TTC549 (cell line): ENCODE data around the gene MARCOL.
"Not testable (repeated sequence)": the region's sequence is repeated elsewhere in the genome, so short reads cannot be mapped to it uniquely, and the experiment has no call there.

ENCODE experiments used
- FAIRE-seq: peaks from 2 replicates; lab custom pipeline; 2012; peaks lifted over from hg19 to GRCh38; lab: Jason Lieb, UNC

Gene MARCOL

DNA sequence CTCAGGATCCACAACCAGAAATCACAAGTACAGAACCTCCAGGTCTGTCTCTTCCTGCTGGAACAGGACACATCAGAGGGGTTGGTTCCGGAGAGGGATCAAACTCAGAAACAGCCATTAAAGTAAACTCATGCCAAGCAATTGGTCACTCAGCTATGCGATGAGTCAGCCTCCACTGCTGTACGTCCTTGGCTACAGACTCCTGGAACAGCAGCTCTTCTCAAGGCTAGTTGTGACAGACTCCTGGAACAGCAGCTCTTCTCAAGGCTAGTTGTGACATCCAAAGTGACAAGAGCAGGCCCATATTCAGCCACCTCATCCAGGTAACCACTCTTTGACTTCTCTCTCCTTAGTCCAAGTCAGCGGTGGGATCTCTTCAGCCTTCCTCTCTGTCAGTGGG, 30.2 kb downstream of the MARCOL start, which contains the start of gene SPINK13:
TSS of gene SPINK13 (plus strand) at position 229 of the 400 bp plus-strand sequence. CDS start 1,279 bp downstream, outside the sequence.
- no peak for FAIRE-seq

DNA sequence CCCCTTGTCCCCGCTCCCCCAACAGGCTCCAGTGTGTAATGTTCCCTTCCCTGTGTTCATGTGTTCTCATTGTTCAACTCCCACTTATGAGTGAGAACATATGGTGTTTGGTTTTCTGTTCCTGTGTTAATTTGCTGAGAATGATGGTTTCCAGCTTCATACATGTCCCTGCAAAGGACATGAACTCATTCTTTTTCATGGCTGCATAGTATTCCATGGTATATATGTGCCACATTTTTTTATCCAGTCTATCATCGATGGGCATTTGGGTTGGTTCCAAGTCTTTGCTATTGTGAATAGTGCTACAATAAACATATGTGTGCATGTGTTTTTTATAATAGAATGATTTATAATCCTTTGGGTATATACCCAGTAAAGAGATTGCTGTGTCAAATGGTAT, 36.8 kb downstream of the MARCOL start:
- not testable (repeated sequence) for FAIRE-seq

DNA sequence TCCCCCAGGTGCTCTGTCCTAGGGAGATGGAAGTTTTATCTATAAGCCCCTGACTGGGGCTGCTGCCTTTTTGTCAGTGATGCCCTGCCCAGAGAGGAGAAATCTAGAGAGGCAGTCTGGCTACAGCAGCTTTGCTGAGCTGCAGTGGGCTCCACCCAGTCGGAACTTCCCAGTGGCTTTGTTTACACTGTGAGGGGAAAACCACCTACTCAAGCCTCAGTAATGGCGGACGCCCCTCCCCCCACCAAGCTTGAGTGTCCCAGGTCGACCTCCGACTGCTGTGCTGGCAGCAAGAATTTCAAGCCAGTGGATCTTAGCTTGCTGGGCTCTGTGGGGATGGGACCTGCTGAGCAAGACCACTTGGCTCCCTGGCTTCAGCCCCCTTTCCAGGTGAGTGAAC, 42.6 kb downstream of the MARCOL start:
- not testable (repeated sequence) for FAIRE-seq

DNA sequence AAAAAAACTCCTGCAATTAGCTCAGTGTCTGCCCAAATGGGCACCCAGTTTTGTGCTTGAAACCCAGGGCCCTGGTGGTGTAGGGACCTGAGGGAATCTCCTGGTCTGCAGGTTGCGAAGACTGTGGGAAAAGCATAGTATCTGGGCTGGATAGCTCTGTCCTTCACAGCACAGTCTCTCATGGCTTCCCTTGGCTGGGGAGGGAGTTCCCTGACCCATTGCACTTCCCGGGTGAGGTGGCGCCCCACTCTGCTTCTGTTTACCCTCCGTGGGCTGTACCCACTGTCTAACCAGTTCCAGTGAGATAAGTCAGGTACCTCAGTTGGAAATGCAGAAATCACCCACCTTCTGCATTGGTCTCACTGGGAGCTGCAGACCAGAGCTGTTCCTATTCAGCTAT, 43.0 kb downstream of the MARCOL start:
- FAIRE-seq = not testable (repeated sequence)

DNA sequence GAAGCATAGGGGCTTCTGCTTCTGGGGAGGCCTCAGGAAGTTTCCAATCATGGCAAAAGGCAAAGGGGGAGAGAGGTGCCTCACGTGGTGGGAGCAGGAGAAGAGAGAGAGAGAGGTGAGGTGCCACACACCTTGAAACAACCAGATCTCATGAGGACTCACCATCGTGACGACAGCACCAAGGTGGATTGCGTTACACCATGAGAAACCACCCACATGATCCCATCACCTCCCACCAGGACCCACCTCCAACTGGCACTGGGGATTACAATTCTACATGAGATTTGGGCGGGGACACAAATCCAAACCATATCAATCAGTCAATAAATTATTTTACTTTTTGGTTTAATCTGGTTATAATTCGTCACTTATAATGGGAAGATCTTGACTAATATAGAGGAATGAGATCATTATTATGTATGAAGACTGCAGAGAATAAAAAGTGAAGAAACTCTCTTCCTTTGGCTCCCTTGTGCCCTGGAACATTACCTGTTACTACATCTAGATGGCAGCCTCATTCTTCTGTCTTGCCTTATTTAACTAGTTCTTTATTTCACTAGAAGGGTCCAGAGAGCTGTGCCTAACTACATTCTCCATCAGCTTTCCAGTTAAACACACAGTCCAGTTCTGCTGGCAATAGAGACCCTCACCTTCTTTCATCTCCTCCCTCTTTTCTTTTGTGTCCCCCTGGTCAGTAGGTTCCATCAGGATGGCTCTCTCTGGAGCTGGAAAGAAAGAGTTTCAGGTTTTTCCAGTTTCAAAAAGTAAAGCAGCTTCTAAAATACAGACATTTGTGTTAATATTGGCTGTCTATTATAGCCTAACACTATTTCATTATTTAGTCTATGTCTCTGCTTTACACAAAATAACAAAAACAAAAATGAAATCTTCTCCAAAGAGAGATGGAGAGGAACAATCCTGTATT, 52.2 kb downstream of the MARCOL start:
- no peak for FAIRE-seq
